ENCODE measurements around the gene MRPL2. TPM values are rescaled to one million over a fixed set of nuclear protein-coding genes. Genes with fewer than 3 reads are reported as not detected.

MRPL2 gene
- total RNA-seq, 1 experiment from 2014 or later: 123 TPM

- H3K9me2 ChIP-seq (ENCODE audit: insufficient read depth): no peaks in the 10 kb centered on the region
- TF ChIP-seq REST (IDR thresholded peaks at IDR 0.05; ENCODE audit: low read depth): no peak
- no peak for TF ChIP-seq RAD21 (IDR thresholded peaks at IDR 0.05; ENCODE audit: low read depth)
- no peak for TF ChIP-seq POLR2A (IDR thresholded peaks at IDR 0.05; ENCODE audit: borderline replicate concordance, extremely low read depth, insufficient read depth, insufficient read length)
- TF ChIP-seq ZNF274 (IDR thresholded peaks at IDR 0.05; ENCODE audit: low read depth, low read length): no peak
- TF ChIP-seq EGR1 (IDR thresholded peaks at IDR 0.05; ENCODE audit: low read depth): no peak
- TF ChIP-seq CTCF (IDR thresholded peaks at IDR 0.05 in 2 of 3, conservative IDR thresholded peaks at IDR 0.05 in 1 of 3; ENCODE audit: borderline replicate concordance in 1 of 3, insufficient read depth in 1 of 3, low read depth in 2 of 3, low read length in 2 of 3): no peak
- TF ChIP-seq EZH2phosphoT487 (IDR thresholded peaks at IDR 0.05; ENCODE audit: borderline replicate concordance): no peak
- no peak for TF ChIP-seq ZFX (IDR thresholded peaks at IDR 0.05)
- H3K4me2 ChIP-seq (ENCODE audit: low read length): no peak overlapping the region
- ChIA-PET RAD21 (ENCODE audit: low non-redundant PET in 1 of 2, low total read pairs in 2 of 2, uncharacterized antibody in 2 of 2, unreplicated experiment in 2 of 2) (no interaction called here), POLR2A (interaction anchor here (1.2 kb wide), 1 partner anchor 15 kb away, joined by 4 read pairs; the partner anchor contains the start of gene RRP36), CTCF (no interaction called here)
- H3K36me3 ChIP-seq (ENCODE audit: control insufficient read depth in 1 of 2, insufficient read depth in 2 of 2, low read length in 2 of 2): peaks cover 9 to 15% of the 10 kb centered on the region in 2 experiments
- H3K27me3 ChIP-seq (ENCODE audit: insufficient read depth, low read length): no peaks in the 10 kb centered on the region
- no peak for DNase-seq (ENCODE audit: low read depth, low spot score)
- ATAC-seq: no peak
- H3K4me1 ChIP-seq (ENCODE audit: control insufficient read depth in 1 of 2, insufficient read depth in 2 of 2, low read length in 2 of 2): no peaks in the 10 kb centered on the region
- no peaks in the 10 kb centered on the region for H4K20me1 ChIP-seq (ENCODE audit: insufficient read depth)
- no peaks in the 10 kb centered on the region for H3K9me3 ChIP-seq (ENCODE audit: control insufficient read depth in 1 of 2, insufficient read depth in 1 of 2, low read depth in 1 of 2, low read length in 2 of 2)
- no TSS peak for BruUV-seq (replicated peaks)
- H3K4me3 ChIP-seq (replicated peaks in 1 of 2; ENCODE audit: low read depth in 1 of 2, low read length in 2 of 2): no peak overlapping the region
- H3K79me2 ChIP-seq (ENCODE audit: insufficient read depth, low read length): no peaks in the 10 kb centered on the region
- H3K27ac ChIP-seq (ENCODE audit: low read depth, low read length): no peak overlapping the region
- intact Hi-C loops (cut with micrococcal nuclease): no loop called here
- no peak overlapping the region for H2AFZ ChIP-seq (ENCODE audit: low read depth, low read length, poor library complexity, severe bottlenecking)
- no peak overlapping the region for H3K9ac ChIP-seq (ENCODE audit: low read length)
These were observed 23.6 kb downstream of the MRPL2 start for GRCh38 chr6:43035495-43036194.

Measured in HCT116 (cell line).